Natural killer cell (primary cell): ENCODE results near the gene SEC22C. TPM values are rescaled to one million over a fixed set of nuclear protein-coding genes. Genes with fewer than 3 reads are reported as not detected.
"Not testable (repeated sequence)": the region's sequence is repeated elsewhere in the genome, so short reads cannot be mapped to it uniquely, and the experiment has no call there.

Source experiments
- ATAC-seq, 3 donors: fragments of 150-1000 bp in 2 of 3; fragments of 200-7000 bp in 1 of 3; cut with Tn5 transposase; 1 replicate in 1 of 3; 2 replicates in 2 of 3; pipeline ENCODE4 v1.10.0; 2021; ENCODE audit warnings: mild to moderate bottlenecking in 2 of 3, moderate library complexity in 2 of 3
- DNase-seq, 2 donors: peaks; one replicate each; pipeline versions ENCODE4 v3.0.0 to v3.0.0-alpha.2; 2013 to 2021; ENCODE audit warnings: mixed read lengths in 1 of 2
- H3K27ac ChIP-seq: one replicate; pipeline ENCODE4 v1.5.1; 2013; ENCODE audit warnings: mild to moderate bottlenecking, low read length
- H3K27me3 ChIP-seq: one replicate; pipeline ENCODE4 v1.6.1; 2013; ENCODE audit warnings: low read length; ENCODE audit not compliant: control insufficient read depth, insufficient read depth
- H3K36me3 ChIP-seq: one replicate; pipeline ENCODE4 v1.6.1; 2013; ENCODE audit warnings: low read length; ENCODE audit not compliant: control insufficient read depth, insufficient read depth
- H3K4me1 ChIP-seq: one replicate; pipeline ENCODE4 v1.6.1; 2013; ENCODE audit warnings: low read length; ENCODE audit not compliant: control insufficient read depth, insufficient read depth
- H3K4me3 ChIP-seq: one replicate; pipeline ENCODE4 v1.5.1; 2013; ENCODE audit warnings: low read length
- H3K9me3 ChIP-seq: one replicate; pipeline ENCODE4 v1.6.1; 2013; ENCODE audit warnings: low read length; ENCODE audit not compliant: control insufficient read depth, insufficient read depth
- H3K27ac Mint-ChIP-seq, 2 donors: one replicate each; pipeline ENCODE4 v1.8.0; 2022; ENCODE audit warnings: mild to moderate bottlenecking in 2 of 2, mixed read lengths in 2 of 2, moderate library complexity in 1 of 2
- H3K27me3 Mint-ChIP-seq, 2 donors: one replicate each; pipeline ENCODE4 v1.8.0; 2022; ENCODE audit warnings: low read depth in 2 of 2, mixed read lengths in 2 of 2
- H3K36me3 Mint-ChIP-seq: one replicate; pipeline ENCODE4 v1.8.0; 2022; ENCODE audit warnings: mixed read lengths
- H3K4me1 Mint-ChIP-seq, 2 donors: one replicate each; pipeline ENCODE4 v1.8.0; 2022; ENCODE audit warnings: mixed read lengths in 2 of 2
- H3K4me3 Mint-ChIP-seq: one replicate; pipeline ENCODE4 v1.8.0; 2022; ENCODE audit warnings: mild to moderate bottlenecking, moderate library complexity, mixed read lengths
- H3K9me3 Mint-ChIP-seq, 2 donors: one replicate each; pipeline ENCODE4 v1.8.0; 2022; ENCODE audit warnings: mixed read lengths in 2 of 2
- CTCF ChIP-seq: fragments of 200-600 bp; IDR thresholded peaks from one replicate; pipeline ENCODE4 v1.8.0; 2022; ENCODE audit warnings: antibody characterized with exemption
- WGBS: methylation state at CpG from one replicate; pipeline ENCODE4 v1.1.7; 2013; ENCODE audit warnings: missing lambda C conversion rate; ENCODE audit not compliant: insufficient coverage; 5-methylcytosine and 5-hydroxymethylcytosine counted together
- intact Hi-C: fragments of 100-400 bp; cut with micrococcal nuclease; formaldehyde crosslinking; loops from one replicate; pipeline ENCODE4 v1.14.2; 2022
- total RNA-seq, 4 donors: library from RNA; stranded (reverse); fragments of 120-200 nt in 1 of 4; gene quantifications; one replicate each; pipeline versions ENCODE4 v1.2.3 to v1.2.4, GENCODE V29; 2013 to 2022

Gene SEC22C
- total RNA-seq, 3 donors from 2014 or later (not counting 1 experiment from before 2014, with no cell fraction given) = 51.3 to 60.4 (median 55.9) TPM

GRCh38 chr3:42600111-42600957 lies 18.6 kb upstream of the SEC22C start, which contains the start of gene NKTR:
NKTR (plus strand) TSS chr3:42600686; CDS start chr3:42601007, 321 bp downstream.
- H3K36me3 Mint-ChIP-seq = no peaks in the 10 kb centered on the region
- DNase-seq = peak; percentile 99

GRCh38 chr3:42597098-42597497 lies 15.3 kb upstream of the SEC22C start:
- H3K4me1 ChIP-seq, H3K9me3 ChIP-seq, DNase-seq, H3K4me3 Mint-ChIP-seq, H3K4me3 ChIP-seq, H3K9me3 Mint-ChIP-seq, H3K27me3 ChIP-seq, intact Hi-C loops, H3K27me3 Mint-ChIP-seq, H3K27ac ChIP-seq, ATAC-seq, H3K36me3 Mint-ChIP-seq, H3K27ac Mint-ChIP-seq: not testable (repeated sequence)
- WGBS = 98% methylated on average over 7 of the region's 7 CpGs
- peaks cover 21% of the 10 kb centered on the region for H3K36me3 ChIP-seq
- H3K4me1 Mint-ChIP-seq = peaks cover 18 to 30% of the 10 kb centered on the region in 2 donors

More at GRCh38 chr3:42600111-42600957, 18.6 kb upstream of the SEC22C start, which contains the start of gene NKTR:
- H3K36me3 ChIP-seq = peaks cover 2% of the 10 kb centered on the region
- peaks cover 12% of the 10 kb centered on the region for H3K4me1 ChIP-seq
- no peaks in the 10 kb centered on the region for H3K27me3 ChIP-seq
- peak within 1 kb of the TSS; percentile 92 for H3K27ac ChIP-seq
- no peaks in the 10 kb centered on the region for H3K9me3 ChIP-seq
- ATAC-seq = peak; percentile 89 to 95 (median 90)
- no peak for TF ChIP-seq CTCF
- Mint-ChIP-seq H3K27me3 (no peaks in the 10 kb centered on the region), H3K4me1 (peaks cover 31 to 34% of the 10 kb centered on the region in 2 donors), H3K27ac (peak within 1 kb of the TSS; percentile 98), H3K4me3 (peak within 1 kb of the TSS; percentile 94), H3K9me3 (no peaks in the 10 kb centered on the region)
- WGBS = under 1% methylated on average over 76 of the region's 76 CpGs
- H3K4me3 ChIP-seq = peak within 1 kb of the TSS; percentile 81
- intact Hi-C loops = loop anchor here (1.0 to 5.0 kb wide), 3 partner anchors 10 to 37 kb away; partner anchors contain the start of gene SS18L2

- Histone ChIP-seq H3K36me3 (peaks cover 21% of the 10 kb centered on the region), H3K4me1 (peaks cover 8% of the 10 kb centered on the region), H3K27ac (no peak overlapping the region), H3K27me3 (no peaks in the 10 kb centered on the region), H3K9me3 (no peaks in the 10 kb centered on the region), H3K4me3 (no peak overlapping the region)
- intact Hi-C loops = no loop called here
- no peak overlapping the region for H3K4me3 Mint-ChIP-seq
- 98% methylated on average over 4 of the region's 4 CpGs for WGBS
- H3K9me3 Mint-ChIP-seq = no peaks in the 10 kb centered on the region
- DNase-seq (no peak), ATAC-seq (no peak)
- H3K27ac Mint-ChIP-seq = peak overlapping the region in 1 of 2 donors; percentile 21
- peaks cover 8 to 30% of the 10 kb centered on the region in 2 donors for H3K4me1 Mint-ChIP-seq
- H3K36me3 Mint-ChIP-seq = no peaks in the 10 kb centered on the region
- H3K27me3 Mint-ChIP-seq = no peaks in the 10 kb centered on the region
- TF ChIP-seq CTCF = no peak
Observed at GRCh38 chr3:42595682-42596081, 13.9 kb upstream of the SEC22C start.

- Histone ChIP-seq H3K27ac (no peak overlapping the region), H3K27me3 (no peaks in the 10 kb centered on the region), H3K9me3 (no peaks in the 10 kb centered on the region), H3K36me3 (peaks cover 21% of the 10 kb centered on the region), H3K4me1 (peaks cover 15% of the 10 kb centered on the region), H3K4me3 (no peak overlapping the region)
- Mint-ChIP-seq H3K4me1 (peaks cover 0 to 23% of the 10 kb centered on the region in 2 donors), H3K27ac (peak overlapping the region in 1 of 2 donors; percentile 9), H3K4me3 (no peak overlapping the region), H3K36me3 (no peaks in the 10 kb centered on the region), H3K9me3 (no peaks in the 10 kb centered on the region), H3K27me3 (no peaks in the 10 kb centered on the region)
- DNase-seq (no peak), ATAC-seq (no peak)
- no peak for TF ChIP-seq CTCF
- 100% methylated on average over 1 of the region's 1 CpG for WGBS
- intact Hi-C loops = no loop called here
Observed at GRCh38 chr3:42593635-42594034, 11.9 kb upstream of the SEC22C start.
